ENCODE results near the gene SLC19A2. TPM values are rescaled to one million over a fixed set of nuclear protein-coding genes. Genes with fewer than 3 reads are reported as not detected.

The SLC19A2 gene
- total RNA-seq = 7.4 and 10.3 TPM in 2 replicates

DNA sequence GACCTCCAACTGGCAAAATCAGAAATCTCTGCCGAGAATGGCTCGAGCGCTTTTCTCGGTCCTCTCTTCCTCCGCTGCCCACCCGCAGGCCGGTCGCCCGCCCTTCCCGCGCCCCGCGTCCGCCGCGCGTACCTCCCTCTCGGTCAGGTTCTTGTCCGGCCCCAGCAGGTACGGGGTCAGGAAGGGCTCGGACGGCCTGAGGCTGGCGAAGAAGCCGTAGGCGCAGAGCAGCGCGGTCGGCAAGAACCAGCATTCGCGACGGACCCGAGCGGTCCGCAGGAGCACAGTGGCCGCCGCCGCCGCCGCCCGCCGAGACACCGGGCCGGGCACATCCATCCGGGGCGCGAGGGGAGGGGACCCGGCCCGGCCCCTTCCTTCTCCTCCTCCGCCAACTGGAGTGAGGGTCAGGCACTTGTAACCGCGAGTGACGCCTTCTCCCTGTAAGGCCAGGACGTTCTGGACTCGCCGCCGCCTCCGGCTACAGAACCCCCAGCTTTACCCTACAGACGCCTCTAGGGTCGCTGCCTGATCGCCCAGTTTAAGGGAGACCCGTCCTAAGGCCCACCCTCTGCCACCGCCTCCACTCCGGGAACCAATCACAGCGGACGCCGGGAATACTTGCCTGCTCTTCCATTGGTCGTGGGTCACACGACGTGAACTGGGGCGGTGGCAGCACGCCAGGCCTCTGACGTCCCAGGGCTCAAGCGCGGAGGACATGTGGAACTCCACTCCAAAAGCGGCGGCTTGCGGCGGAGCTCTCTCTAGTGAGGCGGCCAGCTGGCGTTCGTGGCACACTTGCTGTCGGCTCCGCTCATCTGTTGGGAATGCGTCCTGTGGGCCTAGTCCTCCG lies at the start of gene SLC19A2:
SLC19A2 (minus strand) TSS at position 514 of the 850 bp plus-strand sequence; CDS start at position 336, 178 bp downstream.

DNA sequence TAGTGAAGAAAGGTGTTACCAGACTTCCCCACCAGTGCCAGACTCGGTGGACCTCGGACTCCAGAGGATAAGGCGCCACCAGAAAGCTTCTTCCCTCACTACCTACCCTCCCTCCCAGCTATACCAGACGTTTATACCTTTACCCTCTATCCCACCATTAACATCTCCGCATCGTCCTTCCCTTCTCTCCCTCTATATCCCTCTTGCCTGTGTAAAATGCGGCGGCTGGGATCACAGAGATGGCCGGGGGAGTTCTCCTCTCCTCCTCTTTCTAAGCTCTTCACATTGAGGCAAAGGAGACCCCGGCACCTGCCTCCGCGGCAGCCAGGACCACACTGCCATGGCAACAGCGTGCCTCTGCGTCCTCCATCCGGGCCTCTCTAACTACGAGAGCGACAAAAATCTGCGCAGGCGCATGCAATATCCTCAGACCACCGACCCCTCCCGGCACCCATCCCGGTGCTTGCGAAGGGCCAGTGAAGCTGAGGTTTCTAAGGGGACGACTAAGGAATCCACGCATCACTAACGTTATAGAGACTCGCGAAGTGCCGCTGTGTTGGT lies 58.6 kb downstream of the SLC19A2 start, which contains the start of gene CCDC181:
CCDC181 (minus strand) TSS at position 394 of the 561 bp plus-strand sequence. CDS start 2,547 bp downstream, outside the sequence.

Small RNA genes lying within 50 kb of the gene (small RNA-seq; reads per million reads assigned to genes)
- gene AL021068.2 = not detected

Other genes with a start within 250 kb of the SLC19A2 start
- 31.6 and 34.7 TPM in 2 replicates for gene NME7, start 118.1 kb downstream of the SLC19A2 start, total RNA-seq
- 35.3 and 48.1 TPM in 2 replicates for gene BLZF1, start 117.7 kb downstream of the SLC19A2 start, total RNA-seq
- 0.43 and 0.78 TPM in 2 replicates for gene CCDC181, start 58.5 kb downstream of the SLC19A2 start, total RNA-seq
- gene F5, start 100.5 kb upstream of the SLC19A2 start, total RNA-seq = under 0.01 and 0.11 TPM in 2 replicates
- 0.39 and 0.65 TPM in 2 replicates for gene SELP, start 144.2 kb upstream of the SLC19A2 start, total RNA-seq
- gene SELL, start 225.7 kb upstream of the SLC19A2 start, total RNA-seq = 1.0 and 1.5 TPM in 2 replicates
- not detected in 2 replicates for gene SELE, start 248.1 kb upstream of the SLC19A2 start, total RNA-seq